ENCODE results near the gene ZNF765. TPM values are rescaled to one million over a fixed set of nuclear protein-coding genes. Genes with fewer than 3 reads are reported as not detected.
"Not testable (repeated sequence)": the region's sequence is repeated elsewhere in the genome, so short reads cannot be mapped to it uniquely, and the experiment has no call there.

Gene ZNF765
- total RNA-seq (2014; rRNA removed; shearing (Covaris generic)) = 10.3 and 13.8 TPM in 2 replicates

- in situ Hi-C loops (cut with HindIII; ENCODE audit: low sequenced_read_pairs) = no loop called here
- peak; percentile 92 for DNase-seq (ENCODE audit: low spot score)
Observed at GRCh38 chr19:53394974-53395839, at the start of gene ZNF765. Gene ZNF765, plus strand, starts transcription at chr19:53395149. Its CDS starts 2,867 bp downstream, at chr19:53398016.

- in situ Hi-C loops (cut with HindIII; ENCODE audit: low sequenced_read_pairs) = no loop called here
Observed at GRCh38 chr19:53355739-53356138, 39.2 kb upstream of the ZNF765 start.

GRCh38 chr19:53357821-53358581 lies 36.9 kb upstream of the ZNF765 start:
- in situ Hi-C loops (cut with HindIII; ENCODE audit: low sequenced_read_pairs) = no loop called here
- no peak for DNase-seq (ENCODE audit: low spot score)

More at GRCh38 chr19:53355739-53356138, 39.2 kb upstream of the ZNF765 start:
- no peak for DNase-seq (ENCODE audit: low spot score)

GRCh38 chr19:53360056-53360455 lies 34.9 kb upstream of the ZNF765 start:
- in situ Hi-C loops (cut with HindIII; ENCODE audit: low sequenced_read_pairs); DNase-seq (ENCODE audit: low spot score): not testable (repeated sequence)

GRCh38 chr19:53365134-53365898 lies 29.6 kb upstream of the ZNF765 start, which contains the start of gene ZNF525:
Gene ZNF525, plus strand, starts transcription at chr19:53365705. Its CDS starts 6,577 bp downstream, at chr19:53372282.
- in situ Hi-C loops (cut with HindIII; ENCODE audit: low sequenced_read_pairs) = no loop called here
- DNase-seq (ENCODE audit: low spot score) = peak; percentile 95

- DNase-seq (ENCODE audit: low spot score) = no peak
- in situ Hi-C loops (cut with HindIII; ENCODE audit: low sequenced_read_pairs) = no loop called here
Observed at GRCh38 chr19:53365899-53366493, 29.0 kb upstream of the ZNF765 start.

- in situ Hi-C loops (cut with HindIII; ENCODE audit: low sequenced_read_pairs) = no loop called here
- DNase-seq (ENCODE audit: low spot score) = no peak
Observed at GRCh38 chr19:53372196-53372595, 22.8 kb upstream of the ZNF765 start.

GRCh38 chr19:53374288-53374687 lies 20.7 kb upstream of the ZNF765 start:
- in situ Hi-C loops (cut with HindIII; ENCODE audit: low sequenced_read_pairs) = no loop called here

GRCh38 chr19:53374743-53375142 lies 20.2 kb upstream of the ZNF765 start:
- DNase-seq (ENCODE audit: low spot score) = no peak
- in situ Hi-C loops (cut with HindIII; ENCODE audit: low sequenced_read_pairs) = no loop called here

More at GRCh38 chr19:53374288-53374687, 20.7 kb upstream of the ZNF765 start:
- DNase-seq (ENCODE audit: low spot score) = no peak

GRCh38 chr19:53381376-53381775 lies 13.6 kb upstream of the ZNF765 start:
- in situ Hi-C loops (cut with HindIII; ENCODE audit: low sequenced_read_pairs) = no loop called here
- no peak for DNase-seq (ENCODE audit: low spot score)

- in situ Hi-C loops (cut with HindIII; ENCODE audit: low sequenced_read_pairs) = no loop called here
- no peak for DNase-seq (ENCODE audit: low spot score)
Observed at GRCh38 chr19:53388168-53388567, 6.8 kb upstream of the ZNF765 start.

GRCh38 chr19:53388904-53389303 lies 6.0 kb upstream of the ZNF765 start:
- no peak for DNase-seq (ENCODE audit: low spot score)
- in situ Hi-C loops (cut with HindIII; ENCODE audit: low sequenced_read_pairs) = no loop called here

- no peak for DNase-seq (ENCODE audit: low spot score)
Observed at GRCh38 chr19:53389571-53389970, 5.4 kb upstream of the ZNF765 start.

GRCh38 chr19:53389978-53390377 lies 5.0 kb upstream of the ZNF765 start:
- in situ Hi-C loops (cut with HindIII; ENCODE audit: low sequenced_read_pairs) = no loop called here
- DNase-seq (ENCODE audit: low spot score) = peak; percentile 49

More at GRCh38 chr19:53389571-53389970, 5.4 kb upstream of the ZNF765 start:
- in situ Hi-C loops (cut with HindIII; ENCODE audit: low sequenced_read_pairs) = no loop called here

- in situ Hi-C loops (cut with HindIII; ENCODE audit: low sequenced_read_pairs) = no loop called here
- DNase-seq (ENCODE audit: low spot score) = no peak
Observed at GRCh38 chr19:53394522-53394973, 401 bp upstream of the ZNF765 start.

- in situ Hi-C loops (cut with HindIII; ENCODE audit: low sequenced_read_pairs) = not testable (repeated sequence)
- peak; percentile 44 for DNase-seq (ENCODE audit: low spot score)
Observed at GRCh38 chr19:53395840-53396524, 1.0 kb downstream of the ZNF765 start.

GRCh38 chr19:53396525-53396868 lies 1.5 kb downstream of the ZNF765 start:
- in situ Hi-C loops (cut with HindIII; ENCODE audit: low sequenced_read_pairs) = no loop called here
- peak; percentile 1 for DNase-seq (ENCODE audit: low spot score)

GRCh38 chr19:53397918-53398317 lies 3.0 kb downstream of the ZNF765 start:
- in situ Hi-C loops (cut with HindIII; ENCODE audit: low sequenced_read_pairs); DNase-seq (ENCODE audit: low spot score): not testable (repeated sequence)
